RCC 7860 (cell line): ENCODE data around the gene MRPL20.
"Not testable (repeated sequence)": the region's sequence is repeated elsewhere in the genome, so short reads cannot be mapped to it uniquely, and the experiment has no call there.

ENCODE experiments used
- DNase-seq: peaks from one replicate; pipeline ENCODE4 v3.0.0-alpha.2; 2015; ENCODE audit warnings: low spot score
- FAIRE-seq: peaks from 2 replicates; lab custom pipeline; 2012; peaks lifted over from hg19 to GRCh38; lab: Jason Lieb, UNC

MRPL20 gene

DNA sequence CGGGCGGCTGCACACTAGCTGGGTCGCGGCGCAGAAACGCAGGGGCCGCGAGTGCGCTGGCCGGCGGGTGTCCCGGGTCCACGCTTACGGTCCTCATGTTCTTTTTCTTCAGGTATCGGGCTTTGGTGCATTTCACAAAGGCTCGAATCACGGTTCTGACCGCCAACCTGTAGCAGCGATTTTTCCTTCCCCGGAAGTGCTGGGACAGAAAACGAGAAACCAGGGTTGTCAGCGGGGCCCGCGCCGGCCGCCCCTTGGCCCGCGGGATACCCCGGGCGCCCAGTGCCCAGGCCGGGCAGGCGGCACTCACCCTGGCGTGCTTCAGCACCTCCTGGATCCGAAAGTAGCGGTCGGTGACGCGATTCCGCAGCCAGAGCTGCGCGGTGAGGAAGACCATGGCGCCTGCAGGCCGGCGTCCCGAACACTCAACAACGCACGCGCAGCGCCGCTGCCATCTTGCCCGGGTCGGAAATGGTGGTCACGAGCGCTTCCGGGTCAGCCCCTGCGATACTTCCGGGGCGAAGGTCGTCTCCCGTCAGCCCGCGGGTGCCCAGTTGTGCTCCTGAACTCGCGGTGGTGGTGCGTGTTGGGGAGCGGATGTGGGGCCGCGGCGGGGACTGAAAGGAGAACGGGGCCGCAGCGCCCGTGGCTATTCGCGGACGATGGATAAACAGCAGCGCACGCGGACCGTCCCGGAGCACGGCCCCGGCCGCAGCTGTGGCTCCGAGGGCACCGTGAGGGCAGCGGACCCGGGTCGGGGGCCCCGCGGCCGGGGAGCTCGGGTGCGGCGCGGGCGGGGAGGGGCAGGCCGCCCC lies at the start of gene MRPL20:
Gene MRPL20, minus strand, starts transcription at position 473 of the 815 bp plus-strand sequence. Its CDS starts 76 bp downstream, at position 397.
- DNase-seq, result peak; percentile 77
- FAIRE-seq, result peak; percentile 10

DNA sequence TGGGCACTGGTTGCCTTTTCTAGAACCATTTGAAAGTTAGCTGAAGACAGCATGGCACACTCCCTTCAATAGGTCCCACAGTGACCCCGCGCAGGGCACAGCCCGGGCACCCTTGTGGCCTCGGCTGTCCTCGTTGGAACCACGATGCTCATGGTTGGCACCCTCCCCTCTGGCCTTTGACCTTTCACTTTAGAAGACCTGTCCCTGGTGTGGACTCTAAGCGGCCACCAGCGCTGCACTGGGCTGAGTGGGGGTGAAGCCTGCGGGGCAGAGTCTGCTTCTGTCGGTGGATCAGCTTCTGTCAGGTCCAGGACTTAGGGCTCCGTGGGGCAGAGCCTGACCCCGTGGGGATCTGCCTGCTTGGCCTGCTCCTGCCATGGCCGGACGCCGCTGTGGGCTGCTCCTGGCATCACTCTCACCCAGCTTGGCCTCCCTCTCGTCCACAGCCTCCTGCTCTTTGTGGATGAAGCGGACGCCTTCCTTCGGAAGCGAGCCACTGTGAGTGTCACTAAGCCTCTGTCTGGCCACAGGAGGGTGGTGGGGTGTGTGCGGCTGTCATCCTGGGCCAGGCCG lies 49.7 kb upstream of the MRPL20 start:
- not testable (repeated sequence) for DNase-seq

DNA sequence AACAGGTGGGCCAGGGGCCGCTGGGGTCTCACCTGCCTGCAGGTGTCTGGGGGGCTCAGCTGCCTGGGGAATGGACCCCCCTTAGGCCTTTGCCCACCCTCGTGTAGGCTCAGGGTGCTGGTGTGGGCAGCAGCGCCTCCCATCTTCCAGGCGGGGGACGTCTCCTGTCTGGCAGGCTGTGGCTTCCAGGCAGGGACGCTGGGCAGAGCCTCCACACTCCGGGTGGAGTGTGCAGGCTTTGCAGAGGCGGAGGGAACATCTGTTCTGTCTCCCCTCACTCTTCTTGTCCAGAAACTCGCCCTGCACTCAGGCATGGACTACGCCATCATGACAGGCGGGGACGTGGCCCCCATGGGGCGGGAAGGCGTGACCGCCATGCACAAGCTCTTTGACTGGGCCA lies 48.8 kb upstream of the MRPL20 start:
- FAIRE-seq, result not testable (repeated sequence)

More for the DNA sequence above, 49.7 kb upstream of the MRPL20 start:
- FAIRE-seq, result not testable (repeated sequence)

DNA sequence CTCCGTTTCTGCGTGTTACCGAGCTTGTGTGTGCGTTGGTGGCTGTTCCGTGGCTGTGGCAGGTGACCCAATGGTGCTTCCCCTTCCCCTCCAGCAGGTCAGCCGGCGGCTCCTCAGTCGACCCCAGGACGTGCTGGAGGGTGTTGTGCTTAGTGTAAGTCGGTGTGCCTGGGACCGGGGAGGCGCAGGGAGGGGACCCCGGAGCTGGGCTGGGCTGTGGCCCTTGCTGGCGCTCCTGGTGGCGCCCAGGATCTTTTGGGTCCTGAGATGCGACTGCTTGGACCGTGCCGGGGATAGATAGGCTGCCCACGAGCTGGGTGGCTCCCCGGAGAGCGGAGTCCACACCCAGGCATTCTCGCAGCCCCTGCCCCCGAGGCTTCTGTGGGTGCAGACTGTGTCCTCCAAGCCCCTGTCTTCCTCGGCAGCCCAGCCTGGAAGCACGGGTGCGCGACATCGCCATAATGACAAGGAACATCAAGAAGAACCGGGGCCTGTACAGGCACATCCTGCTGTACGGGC lies 48.3 kb upstream of the MRPL20 start:
- FAIRE-seq (no peak), DNase-seq (no peak)

More for the DNA sequence above, 48.8 kb upstream of the MRPL20 start:
- not testable (repeated sequence) for DNase-seq

DNA sequence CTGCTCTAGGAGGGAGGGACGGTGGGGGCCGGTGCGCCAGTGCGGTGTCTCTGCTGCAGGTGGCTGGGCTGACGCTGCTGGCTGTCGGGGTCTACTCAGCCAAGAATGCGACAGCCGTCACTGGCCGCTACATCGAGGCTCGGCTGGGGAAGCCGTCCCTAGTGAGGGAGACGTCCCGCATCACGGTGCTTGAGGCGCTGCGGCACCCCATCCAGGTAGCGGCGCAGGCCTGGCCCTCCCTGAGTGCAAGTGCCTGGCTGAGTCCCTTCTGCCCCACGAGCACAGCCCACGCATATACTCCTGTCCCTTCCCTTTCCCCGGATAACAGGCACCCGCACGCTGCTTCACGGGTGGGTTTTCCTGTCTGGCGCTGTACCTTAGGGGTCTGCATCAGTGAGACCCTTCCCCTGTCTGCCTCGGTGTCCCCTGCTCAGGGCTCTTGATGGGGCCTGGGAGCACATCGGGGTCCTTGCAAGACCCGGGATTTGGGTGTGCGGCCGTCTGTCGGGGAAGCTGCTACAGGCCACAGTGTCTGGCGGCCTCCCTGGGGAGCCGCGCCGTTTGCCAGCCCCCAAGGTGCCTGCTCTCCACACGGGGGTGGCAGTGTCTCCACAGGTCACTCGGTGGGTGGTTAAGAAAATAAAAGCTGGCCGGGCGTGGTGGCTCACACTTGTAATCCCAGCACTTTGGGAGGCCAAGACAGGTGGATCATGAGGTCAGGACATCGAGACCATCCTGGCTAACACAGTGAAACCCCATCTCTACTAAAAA lies 47.4 kb upstream of the MRPL20 start:
- not testable (repeated sequence) for DNase-seq, FAIRE-seq

DNA sequence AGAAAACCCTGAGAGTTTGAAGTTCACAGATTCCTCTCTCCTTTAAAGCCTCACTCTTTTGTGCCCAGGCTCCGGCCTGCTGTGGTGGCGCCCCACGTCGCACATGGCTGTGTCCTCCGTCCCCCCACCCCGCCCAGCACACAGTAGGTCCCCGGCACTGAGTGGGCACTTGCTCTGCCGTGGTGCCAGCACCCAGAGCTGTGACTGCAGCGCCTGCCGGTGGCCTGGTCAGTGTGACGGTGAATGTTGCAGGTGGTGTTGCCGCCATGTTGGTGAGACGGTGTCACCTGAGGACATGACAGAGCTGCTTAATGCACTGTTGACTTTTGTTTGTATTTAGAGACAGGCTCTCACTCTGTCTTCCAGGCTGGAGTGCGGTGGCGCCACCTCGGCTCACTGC lies 45.8 kb upstream of the MRPL20 start:
- no peak for DNase-seq
- FAIRE-seq, result no peak

DNA sequence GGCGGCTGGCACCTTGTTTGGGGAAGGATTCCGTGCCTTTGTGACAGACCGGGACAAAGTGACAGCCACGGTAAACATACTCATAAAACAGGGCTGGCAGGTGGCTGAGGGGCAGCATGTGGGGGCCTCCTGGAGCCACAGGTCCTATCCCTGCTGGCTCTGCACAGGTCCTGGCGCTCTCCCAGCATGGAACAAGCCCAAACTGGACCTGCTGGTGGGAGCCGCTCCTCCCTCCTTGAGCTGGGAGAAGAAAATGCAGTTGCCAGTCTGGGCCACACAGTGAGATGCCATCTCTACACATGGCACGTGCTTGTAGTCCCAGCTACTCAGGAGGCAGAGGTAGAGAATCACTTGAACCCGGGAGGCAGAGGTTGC lies 45.3 kb upstream of the MRPL20 start:
- not testable (repeated sequence) for DNase-seq, FAIRE-seq

DNA sequence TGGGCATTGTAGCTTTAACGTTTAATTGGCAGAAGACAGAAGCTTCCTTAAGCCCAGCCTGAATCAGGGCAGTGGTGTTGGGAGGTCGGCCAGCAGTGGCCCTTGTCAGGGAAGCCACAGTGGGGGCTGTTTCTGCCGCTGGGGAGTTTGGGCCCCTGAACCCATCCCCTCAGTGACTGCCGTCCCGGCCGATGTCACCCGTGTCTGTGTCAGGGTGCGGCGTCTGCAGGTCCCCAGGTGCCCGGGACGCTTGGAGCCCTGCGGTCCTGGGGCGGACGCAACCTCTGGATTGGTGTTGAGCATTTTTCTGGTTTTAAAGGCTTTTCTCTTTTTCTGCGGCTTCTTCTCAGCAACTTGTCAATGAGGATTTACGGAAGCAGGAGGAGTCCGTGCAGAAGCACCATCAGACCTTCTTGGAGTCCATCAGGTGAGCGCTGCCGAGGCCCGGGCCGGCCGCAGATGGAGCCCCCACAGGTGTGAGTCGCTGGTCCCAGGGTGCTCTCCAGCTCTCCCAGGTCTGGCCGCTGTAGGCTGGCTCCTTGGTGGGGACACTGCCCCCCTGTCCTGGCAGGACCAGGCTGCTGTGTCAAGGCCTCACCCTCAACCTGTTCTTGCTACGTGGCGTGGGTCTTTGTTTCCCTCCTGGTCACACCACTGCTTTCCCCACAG lies 44.7 kb upstream of the MRPL20 start:
- DNase-seq, result no peak
- no peak for FAIRE-seq

DNA sequence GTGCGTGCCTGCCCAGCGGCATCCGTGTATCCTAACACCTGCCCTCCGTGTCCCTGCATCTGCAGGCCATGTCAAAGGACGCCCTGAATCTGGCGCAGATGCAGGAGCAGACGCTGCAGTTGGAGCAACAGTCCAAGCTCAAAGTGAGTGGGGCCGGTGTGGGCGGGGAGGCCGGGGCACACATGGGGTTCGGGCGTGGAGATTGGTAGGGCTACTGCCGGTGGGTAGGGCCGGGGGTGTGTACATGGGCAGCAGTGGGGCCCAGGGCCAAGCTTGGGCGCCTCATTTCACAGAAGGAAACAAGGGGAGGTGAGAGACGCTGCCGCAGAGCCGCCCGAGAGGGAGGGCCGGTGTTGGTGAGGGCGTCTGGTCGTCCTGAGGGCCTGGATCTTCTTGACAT lies 43.5 kb upstream of the MRPL20 start:
- not testable (repeated sequence) for FAIRE-seq, DNase-seq

DNA sequence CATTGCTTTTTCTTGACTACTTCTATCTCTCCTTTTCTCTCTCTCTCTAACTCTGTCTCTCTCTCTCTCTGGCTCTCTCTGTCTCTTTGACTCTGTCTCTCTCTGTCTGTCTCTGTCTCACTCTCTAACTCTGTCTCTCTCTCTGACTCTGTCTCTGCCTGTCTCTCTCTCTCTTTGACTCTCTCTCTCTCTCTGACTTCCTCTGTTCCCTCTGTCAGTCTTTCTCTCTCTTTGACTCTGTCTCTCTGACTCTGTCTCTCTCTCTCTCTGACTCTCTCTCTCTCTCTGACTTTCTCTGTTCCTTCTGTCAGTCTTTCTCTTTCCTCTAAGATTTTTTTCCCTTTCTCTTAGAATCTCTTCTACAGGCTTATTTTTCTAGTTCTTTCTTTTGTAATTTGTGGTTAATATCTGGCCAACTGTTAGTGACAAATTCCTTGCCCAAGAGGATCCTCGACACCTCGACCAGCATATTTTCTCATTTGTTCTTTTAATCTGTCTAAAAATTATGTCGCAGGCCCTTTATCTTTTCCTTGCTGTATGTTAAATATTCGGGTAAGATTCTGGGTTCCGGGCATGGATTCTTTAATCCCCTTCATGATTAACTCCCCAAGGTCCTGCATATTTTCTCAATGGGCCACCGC lies 42.1 kb upstream of the MRPL20 start, which contains the start of gene ATAD3C:
Gene ATAD3C, plus strand, starts transcription at position 591 of the 641 bp plus-strand sequence. CDS start 995 bp downstream, outside the sequence.
- no peak for FAIRE-seq
- no peak for DNase-seq

DNA sequence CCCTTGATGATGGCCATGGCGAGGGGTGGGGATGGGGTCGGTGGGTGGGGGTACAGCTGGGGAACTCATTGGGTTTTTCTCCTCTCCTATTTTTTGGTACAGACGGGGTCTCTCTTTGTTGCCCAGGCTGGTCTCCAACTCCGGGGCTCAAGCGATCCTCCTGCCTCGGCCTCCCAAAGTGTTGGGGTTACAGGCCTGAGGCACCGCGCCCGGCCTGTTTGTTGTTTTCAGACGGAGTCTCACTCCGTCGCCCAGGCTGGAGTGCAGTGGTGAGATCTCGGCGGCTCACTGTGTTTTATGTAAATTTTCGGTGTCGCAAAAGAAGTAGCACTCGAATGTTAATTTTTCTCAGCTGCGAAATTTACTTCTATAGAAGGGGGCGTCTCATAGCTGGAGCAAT lies 39.5 kb upstream of the MRPL20 start:
- FAIRE-seq, result not testable (repeated sequence)

DNA sequence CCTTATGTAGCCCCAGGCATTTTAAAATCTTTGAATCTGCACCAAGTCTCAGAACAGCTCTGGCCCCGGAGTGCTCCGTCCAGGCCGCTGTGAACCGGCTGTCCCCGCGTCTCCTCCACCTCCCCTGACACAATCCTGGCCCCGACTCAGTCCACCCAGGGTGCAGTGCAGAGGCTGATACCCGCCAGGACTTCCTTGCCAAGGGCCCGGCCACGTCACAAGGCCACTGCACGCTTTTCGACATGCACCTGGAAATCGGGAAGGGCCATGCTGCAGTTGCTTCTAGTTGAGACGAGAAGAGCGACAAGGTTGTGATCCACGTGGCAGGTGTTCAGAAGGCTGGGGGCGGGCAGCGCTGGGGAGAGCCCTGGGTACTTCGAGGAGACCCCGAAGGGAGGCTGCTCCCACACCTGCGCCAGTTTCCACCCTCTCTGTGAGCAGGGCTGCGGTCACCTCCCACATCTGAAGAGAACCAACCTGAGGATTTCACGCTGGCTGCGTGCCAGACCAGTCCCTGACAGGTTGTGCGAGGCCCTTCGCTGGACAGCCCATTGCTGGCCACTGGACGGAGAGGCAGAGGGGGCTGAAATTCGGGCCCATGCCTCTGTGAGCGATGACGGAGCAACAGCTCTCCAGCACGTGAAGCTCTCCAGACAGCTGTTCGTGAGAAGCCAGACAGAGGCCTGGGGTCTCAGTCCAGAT lies 35.1 kb upstream of the MRPL20 start:
- DNase-seq (no peak), FAIRE-seq (no peak)

More for the DNA sequence above, 39.5 kb upstream of the MRPL20 start:
- DNase-seq, result not testable (repeated sequence)

DNA sequence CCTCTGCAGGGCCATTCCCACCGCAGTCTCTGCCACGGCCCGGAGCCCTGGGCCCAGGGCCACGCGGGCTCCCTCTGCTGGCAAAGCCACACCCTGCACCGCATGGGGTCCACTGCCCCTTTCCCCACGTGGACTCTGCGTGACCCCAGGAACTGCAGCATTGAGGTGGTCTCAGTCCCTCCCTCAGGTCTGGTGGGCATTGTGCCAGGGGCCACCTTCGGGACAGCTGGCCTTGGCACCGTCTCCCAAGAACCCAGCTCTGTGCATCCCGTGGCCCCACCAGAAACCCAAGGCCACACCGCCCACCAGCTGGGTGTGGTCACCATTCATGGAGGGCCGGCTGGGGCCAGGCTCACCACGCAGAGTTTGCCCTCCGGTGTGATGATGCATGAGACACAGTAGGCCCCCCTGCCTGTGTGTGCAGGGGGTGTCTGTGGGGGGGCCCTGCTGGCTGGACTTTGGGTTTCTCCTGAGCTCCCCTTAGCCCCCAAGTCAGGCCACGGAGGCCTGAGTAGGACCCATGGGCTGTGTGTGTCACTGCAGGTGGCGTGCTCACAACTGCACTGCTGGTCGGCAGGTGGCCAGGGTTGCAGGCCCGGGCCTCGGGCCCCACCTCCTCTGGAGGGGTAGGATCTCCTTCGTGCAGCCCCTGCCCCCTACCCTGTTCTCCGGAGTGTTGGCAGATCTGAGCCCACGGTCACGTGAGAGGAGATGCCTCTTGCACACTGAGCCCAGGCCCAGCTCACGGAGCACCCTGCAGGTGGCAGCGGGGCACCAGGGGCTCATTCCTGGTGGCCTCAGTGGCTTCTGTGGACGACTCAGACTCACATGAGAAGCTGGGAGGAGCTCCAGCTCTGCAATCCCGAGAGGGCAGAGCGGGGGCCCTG lies 34.2 kb upstream of the MRPL20 start:
- FAIRE-seq (no peak), DNase-seq (no peak)

DNA sequence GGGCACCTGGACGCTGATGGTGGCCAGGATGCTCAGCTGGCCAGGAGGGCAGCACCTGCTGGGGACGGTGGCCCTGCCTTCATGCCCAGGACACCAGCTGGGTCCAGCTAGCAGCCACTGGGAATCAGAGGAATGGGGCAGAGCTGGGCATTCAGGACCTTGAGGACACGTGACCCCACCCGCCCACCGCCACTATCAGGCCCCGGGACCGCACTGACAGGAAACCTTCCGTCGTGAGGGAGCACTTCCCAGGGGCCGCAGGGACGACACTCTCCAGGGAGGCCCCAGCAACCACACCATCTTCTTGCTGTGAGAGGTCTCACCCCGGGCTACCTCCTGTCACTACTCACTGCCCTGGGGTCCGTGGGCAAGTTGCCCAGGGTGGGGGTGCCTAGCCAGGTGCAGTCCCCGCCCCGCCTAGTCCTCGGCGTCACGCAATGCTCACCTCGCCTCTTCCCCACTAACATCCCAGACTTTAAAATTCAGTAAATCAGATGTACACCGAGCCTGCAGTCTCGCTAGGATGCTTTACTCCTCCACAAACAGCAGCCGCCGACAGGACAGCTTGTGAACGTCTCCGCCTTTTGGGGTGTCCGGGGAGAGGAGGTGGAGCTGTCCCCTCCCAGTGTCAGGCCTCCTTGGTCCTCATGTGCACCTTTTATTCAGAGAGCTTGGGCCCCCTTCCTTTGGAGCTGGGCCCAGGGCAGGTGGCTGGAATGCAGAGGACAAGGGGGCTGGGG lies 33.3 kb upstream of the MRPL20 start:
- FAIRE-seq, result no peak
- no peak for DNase-seq

DNA sequence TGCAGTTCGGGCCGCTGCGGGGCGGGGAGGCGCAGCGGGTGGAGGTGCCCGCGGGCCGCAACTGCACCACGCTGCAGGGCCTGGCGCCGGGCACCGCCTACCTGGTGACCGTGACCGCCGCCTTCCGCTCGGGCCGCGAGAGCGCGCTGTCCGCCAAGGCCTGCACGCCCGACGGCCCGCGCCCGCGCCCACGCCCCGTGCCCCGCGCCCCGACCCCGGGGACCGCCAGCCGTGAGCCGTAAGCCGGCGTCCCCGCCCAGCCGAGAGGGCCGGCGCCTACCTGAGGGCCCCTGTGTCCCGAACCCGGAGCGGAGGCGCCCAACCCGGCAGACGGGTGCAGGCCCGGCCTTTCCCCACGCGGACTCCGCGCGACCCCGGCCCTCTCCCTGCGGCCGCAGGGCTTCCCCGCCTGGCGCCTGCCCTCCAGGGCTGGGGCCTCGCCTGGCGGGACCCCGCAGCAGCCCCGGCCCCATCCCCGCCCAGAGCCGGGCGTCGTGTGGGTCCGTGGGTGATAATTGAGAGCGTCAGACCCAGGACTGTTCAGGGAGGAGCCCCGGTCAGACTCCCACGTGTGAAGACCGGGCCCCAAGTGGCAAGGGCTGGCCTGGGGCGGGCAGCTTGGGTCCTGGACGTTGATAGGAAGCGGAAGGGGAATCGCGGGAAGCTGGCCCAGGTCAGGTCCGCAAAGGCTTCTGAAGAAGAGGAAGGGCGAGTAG lies 32.6 kb upstream of the MRPL20 start:
- no peak for FAIRE-seq

DNA sequence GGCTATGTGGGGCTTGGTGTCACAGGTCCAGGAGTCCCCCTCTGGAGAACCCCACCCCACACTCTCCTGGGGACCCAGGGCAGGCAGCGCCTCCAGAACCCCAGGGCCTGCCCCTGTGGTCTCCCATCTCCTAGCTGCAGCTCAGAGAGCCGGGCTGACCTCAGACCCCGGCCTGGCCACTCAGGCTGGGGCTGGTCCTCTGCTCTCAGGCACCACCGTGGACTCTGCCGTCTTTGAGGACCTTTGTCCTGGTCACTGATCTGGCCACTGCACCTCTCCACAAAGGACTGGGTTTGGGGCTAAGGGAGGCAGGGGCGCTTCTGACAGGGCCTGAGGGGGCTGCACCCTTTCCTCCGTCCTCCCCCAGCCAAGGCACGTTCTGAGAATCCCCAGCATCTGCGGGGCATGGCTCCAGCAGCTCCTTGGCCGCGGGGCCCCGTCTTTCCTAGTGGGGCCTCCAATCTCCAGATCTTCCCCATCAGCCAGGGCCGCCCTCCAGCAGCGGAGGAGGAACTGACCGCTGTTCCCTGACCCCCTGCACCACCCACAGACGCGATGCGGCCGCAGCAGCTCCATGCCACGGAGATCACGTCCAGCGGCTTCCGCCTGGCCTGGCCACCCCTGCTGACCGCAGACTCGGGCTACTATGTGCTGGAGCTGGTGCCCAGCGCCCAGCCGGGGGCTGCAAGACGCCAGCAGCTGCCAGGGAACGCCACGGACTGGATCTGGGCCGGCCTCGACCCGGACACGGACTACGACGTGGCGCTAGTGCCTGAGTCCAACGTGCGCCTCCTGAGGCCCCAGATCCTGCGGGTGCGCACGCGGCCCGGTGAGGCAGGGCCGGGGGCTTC lies 31.7 kb upstream of the MRPL20 start:
- no peak for DNase-seq
- no peak for FAIRE-seq

More for the DNA sequence above, 32.6 kb upstream of the MRPL20 start:
- no peak for DNase-seq
